Ishikawa (cell line): Measurements from ENCODE around the gene BMERB1.

Source experiments
- CEBPB ChIP-seq: IDR thresholded peaks from 2 replicates; pipeline ENCODE4 v1.6.1; 2012
- CREB1 ChIP-seq: IDR thresholded peaks from 2 replicates; pipeline ENCODE4 v1.6.1; 2012; ENCODE audit warnings: low read depth
- EP300 ChIP-seq: IDR thresholded peaks from 2 replicates; pipeline ENCODE4 v1.6.1; 2012; ENCODE audit warnings: borderline replicate concordance
- NFIC ChIP-seq: IDR thresholded peaks from 2 replicates; pipeline ENCODE4 v1.6.1; 2012
- TAF1 ChIP-seq: IDR thresholded peaks from 2 replicates; pipeline ENCODE4 v1.6.1; 2012; ENCODE audit warnings: low read depth, mild to moderate bottlenecking
- TCF12 ChIP-seq: IDR thresholded peaks from 2 replicates; pipeline ENCODE4 v1.6.1; 2012; ENCODE audit warnings: low read depth
- TEAD4 ChIP-seq: IDR thresholded peaks from 2 replicates; pipeline ENCODE4 v1.6.1; 2012
- YY1 ChIP-seq: IDR thresholded peaks from 2 replicates; pipeline ENCODE4 v1.6.1; 2012; ENCODE audit warnings: low read depth
- TF ChIP-seq, protein P1 (sequence below): IDR thresholded peaks from 2 replicates; pipeline ENCODE4 v1.6.1; 2012; ENCODE audit warnings: low read depth, mild to moderate bottlenecking
- TF ChIP-seq, protein P2 (sequence below): IDR thresholded peaks from 2 replicates; pipeline ENCODE4 v1.6.1; 2012

DNA sequence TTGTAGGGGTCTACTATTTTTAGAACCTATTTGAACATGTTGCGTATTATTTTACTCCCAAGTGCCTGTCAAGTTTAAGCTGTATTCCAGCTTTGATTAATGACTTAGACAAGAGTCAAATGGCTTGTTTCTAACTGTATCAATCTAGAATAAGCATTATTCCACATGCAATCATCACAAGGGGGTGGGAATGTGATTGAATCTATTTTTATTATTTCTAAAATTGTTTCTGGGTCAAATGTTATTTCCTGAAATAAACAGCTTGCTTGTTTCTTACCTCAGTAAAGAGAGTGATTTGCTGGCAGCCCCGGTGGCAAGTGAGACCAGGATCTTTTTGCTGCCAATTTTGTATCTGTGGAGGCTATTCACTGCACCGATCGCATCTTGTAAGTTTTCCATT lies 187.1 kb downstream of the BMERB1 start:
- TF ChIP-seq CREB1 (no peak), CEBPB (no peak), YY1 (no peak), NFIC (no peak), TEAD4 (no peak), EP300 (no peak), TCF12 (no peak), TAF1 (no peak)
- TF ChIP-seq, protein P1, sequence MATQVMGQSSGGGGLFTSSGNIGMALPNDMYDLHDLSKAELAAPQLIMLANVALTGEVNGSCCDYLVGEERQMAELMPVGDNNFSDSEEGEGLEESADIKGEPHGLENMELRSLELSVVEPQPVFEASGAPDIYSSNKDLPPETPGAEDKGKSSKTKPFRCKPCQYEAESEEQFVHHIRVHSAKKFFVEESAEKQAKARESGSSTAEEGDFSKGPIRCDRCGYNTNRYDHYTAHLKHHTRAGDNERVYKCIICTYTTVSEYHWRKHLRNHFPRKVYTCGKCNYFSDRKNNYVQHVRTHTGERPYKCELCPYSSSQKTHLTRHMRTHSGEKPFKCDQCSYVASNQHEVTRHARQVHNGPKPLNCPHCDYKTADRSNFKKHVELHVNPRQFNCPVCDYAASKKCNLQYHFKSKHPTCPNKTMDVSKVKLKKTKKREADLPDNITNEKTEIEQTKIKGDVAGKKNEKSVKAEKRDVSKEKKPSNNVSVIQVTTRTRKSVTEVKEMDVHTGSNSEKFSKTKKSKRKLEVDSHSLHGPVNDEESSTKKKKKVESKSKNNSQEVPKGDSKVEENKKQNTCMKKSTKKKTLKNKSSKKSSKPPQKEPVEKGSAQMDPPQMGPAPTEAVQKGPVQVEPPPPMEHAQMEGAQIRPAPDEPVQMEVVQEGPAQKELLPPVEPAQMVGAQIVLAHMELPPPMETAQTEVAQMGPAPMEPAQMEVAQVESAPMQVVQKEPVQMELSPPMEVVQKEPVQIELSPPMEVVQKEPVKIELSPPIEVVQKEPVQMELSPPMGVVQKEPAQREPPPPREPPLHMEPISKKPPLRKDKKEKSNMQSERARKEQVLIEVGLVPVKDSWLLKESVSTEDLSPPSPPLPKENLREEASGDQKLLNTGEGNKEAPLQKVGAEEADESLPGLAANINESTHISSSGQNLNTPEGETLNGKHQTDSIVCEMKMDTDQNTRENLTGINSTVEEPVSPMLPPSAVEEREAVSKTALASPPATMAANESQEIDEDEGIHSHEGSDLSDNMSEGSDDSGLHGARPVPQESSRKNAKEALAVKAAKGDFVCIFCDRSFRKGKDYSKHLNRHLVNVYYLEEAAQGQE: no peak
- TF ChIP-seq, protein P2, sequence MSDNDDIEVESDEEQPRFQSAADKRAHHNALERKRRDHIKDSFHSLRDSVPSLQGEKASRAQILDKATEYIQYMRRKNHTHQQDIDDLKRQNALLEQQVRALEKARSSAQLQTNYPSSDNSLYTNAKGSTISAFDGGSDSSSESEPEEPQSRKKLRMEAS: no peak
